Activated T-cell treated with anti-CD3 and anti-CD28 coated beads for 48 hours (primary cell): ENCODE measurements around the gene DYRK1A.

Experiments
- DNase-seq: peaks from one replicate; pipeline ENCODE4 v3.0.0-alpha.2; 2020; ENCODE audit warnings: low read depth

Gene DYRK1A

DNA sequence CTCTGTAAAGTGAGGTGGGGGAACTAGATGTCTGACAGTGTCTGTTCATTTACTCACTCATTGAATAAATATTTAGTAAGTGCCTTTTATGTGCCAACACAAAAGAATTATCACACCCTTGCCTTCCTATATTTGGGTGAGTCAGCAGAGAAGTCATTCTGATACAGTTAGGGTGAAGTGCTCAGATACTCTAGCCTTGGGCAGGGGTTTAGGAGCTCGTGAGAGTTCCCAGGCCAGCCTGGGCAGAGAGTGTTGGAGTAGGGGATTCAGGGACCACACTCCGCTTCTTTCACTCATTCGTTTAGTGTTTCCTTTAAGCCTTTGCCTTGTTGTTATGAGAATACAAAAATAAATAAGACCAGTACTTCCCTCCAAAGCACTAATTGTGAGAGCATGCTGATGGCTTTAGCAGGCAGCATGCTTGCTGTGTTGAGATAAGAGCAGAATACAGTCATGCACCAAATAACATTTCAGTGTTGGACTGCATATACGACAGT is 83.9 kb downstream of the DYRK1A start:
- DNase-seq = no peak

DNA sequence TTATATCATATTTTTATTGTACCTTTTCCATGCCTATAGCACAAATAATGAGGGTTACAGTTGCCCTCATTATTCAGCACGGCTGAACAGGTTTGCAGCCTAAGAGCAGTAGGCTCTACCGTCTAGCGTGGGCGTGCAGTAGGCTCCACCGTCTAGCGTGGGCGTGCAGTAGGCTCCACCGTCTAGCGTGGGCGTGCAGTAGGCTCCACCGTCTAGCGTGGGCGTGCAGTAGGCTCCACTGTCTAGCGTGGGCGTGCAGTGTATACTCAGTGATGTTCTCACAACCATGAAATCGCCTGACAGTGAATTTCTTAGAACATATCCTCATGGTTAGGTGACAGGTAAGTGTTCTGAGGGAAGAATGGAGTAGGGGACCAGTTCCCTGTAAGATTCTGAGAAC is 84.9 kb downstream of the DYRK1A start:
- DNase-seq = no peak

DNA sequence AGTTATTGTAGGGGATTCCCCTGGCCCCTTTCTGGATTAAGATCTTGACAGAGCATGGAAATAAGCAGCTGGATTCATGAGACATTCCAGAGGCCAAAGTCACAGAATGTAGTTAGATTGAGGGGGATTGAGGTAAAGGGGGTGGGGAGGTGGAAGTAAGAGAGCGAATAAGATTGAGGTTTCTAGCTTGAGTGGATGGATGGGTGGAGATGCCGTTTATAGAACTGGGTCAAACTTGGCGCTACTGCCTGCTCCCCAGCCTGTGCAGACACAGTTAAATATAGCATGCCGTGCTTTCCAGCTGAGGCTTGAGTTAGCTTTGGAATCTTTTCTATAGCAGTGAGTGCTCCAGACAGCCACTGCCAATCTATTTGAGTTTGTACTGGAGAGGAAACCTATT is 85.7 kb downstream of the DYRK1A start:
- no peak for DNase-seq

DNA sequence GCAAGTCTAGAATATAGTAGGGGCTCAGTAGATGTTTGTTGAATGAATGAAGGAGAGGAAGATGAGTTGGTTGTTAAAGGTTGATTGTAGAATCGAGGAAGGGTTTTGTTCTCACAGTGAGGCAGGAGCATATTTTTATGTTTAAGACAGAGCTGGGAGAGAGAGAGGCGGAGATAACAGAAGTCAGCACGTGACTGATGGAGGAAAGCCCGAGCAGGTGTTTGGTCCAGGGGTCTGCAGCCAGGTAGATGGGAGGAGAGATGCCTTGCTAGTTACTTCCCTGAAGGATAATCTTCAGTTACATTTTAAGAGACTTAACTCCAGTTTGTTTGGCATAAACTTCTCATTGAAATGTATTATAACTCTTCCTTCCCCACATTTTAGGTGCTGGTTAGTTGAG is 86.8 kb downstream of the DYRK1A start:
- no peak for DNase-seq

DNA sequence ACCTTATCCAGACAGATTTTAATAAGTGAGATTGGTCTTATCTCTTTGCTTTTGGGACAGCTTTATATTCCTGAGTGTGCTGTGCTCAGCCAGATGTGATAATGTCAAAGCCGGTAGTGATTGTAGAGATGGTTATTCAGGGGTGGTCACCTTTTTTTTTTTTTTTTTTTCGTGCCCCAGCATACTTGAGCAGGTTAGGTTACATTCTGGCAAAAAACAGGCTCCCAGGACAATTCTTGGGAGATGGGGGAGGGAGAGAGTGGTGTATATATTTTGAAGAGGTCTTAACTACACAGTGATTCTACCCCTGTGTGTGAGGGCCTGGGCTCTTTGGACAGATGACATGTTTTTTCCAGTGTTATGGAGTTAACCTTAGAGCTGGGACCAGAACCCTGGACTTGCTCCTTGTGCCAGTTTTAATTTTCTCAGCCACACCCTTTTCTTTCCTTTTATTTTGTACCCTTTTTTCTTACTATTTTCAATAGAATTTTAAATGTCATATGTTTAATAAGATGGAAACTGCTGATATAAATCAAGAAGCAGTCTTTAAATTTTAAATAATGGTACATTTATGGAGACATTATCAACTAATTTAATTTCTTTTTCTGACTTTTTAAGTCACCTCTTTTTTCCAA is 88.4 kb downstream of the DYRK1A start:
- DNase-seq = no peak

DNA sequence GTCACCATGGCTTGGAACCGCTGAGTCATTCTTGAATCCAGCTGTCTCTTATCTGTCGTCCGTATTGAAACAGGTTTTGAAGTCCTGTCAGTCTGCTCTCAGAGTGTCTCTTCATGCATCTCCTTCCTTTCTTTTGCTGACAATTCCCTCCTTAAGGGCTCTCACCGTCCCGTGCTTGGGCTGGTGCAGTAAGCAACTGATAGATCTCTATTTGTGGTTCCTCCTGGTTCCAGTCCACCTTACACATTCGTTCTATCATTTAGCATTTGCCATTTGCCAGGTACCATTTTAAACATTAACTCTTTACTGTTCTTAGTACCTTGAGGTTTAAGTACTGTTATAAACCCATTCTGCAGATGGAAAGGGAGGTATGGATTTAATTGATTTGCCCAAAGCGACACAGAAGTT is 88.9 kb downstream of the DYRK1A start:
- DNase-seq = no peak

DNA sequence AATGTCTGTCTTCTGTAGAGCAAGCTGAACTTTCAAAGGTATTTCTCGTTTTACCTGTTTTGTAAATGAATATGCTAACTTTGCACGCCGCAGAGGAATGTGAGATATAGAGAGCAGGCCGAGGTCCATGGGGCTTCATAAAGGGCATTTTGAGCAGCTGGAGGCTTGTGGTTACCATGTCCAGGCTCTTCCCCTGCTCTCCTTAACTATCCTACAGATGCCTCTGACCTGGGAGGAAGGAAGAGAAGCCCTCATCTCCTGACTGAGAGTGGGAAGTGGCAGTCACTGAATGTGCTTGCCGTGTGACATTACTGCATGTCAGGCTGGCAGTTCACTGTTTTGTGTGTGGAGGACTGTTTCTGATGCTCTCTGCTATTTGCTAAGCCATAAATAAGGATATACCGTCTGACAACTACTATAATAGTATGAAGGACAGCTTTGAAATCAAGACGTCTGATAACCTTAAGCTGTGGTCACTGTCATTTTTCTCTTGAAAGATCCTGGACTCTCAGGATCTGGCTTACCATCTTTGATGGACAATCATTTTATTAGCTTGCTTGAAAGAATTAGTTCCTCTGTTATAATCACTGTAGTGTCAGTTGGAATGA is 92.2 kb downstream of the DYRK1A start:
- DNase-seq = no peak

DNA sequence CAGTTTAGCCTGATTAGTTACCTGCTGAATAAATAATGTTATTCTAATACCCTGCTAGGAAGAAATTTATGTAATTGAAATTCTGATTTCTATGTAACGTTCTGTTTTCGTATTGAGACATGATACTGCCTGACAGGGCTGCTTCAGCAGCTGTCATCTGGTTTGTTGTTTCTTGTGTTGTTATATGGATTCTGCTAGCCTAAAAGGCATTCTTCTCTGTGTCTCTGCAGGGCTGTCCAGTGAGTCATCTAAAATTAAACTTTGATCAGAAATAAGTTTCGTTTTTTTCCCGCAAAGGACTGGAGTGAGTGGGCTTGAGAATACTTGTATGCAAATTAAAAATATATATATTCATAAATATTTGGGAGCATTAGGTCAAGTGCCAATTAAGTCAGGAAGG is 93.0 kb downstream of the DYRK1A start:
- DNase-seq = no peak

DNA sequence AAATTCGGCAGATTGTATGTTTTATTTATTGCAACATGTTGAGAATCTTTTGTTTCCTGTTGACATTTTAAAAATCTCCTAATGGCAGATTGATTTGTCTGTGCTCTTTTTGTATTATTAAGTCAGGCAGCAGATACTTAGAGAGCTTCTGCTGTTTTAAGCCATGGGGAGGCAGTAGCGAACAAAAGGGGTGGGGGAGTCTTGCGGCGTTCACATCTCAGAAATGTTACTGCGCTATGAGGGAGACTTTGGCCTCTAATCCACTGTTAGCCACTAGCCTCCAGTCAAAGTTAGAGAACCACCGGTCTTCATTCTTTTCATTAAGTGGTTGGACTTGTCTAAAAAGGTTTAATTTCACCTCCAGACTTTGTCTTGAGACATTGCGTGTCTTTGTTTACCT is 93.6 kb downstream of the DYRK1A start:
- no peak for DNase-seq

DNA sequence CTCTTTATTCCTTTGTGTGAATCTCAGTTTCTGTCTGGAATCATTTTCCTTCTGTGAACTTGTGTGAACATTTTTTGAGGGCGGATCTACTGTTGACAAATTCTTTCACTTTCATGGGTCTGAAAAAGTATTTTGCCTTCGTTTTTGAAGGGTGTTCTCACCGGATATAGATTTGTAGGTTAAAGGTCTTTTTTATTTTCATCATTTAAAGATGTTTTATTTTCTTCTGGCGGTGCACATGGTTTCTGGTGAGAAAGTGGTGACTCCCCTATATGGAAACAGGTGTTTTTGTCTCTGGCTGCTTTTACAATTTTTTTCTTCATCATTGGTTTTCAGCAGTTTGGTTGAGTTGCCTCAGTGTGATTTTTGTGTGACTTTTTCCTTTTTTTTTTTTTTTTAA is 94.9 kb downstream of the DYRK1A start:
- no peak for DNase-seq

DNA sequence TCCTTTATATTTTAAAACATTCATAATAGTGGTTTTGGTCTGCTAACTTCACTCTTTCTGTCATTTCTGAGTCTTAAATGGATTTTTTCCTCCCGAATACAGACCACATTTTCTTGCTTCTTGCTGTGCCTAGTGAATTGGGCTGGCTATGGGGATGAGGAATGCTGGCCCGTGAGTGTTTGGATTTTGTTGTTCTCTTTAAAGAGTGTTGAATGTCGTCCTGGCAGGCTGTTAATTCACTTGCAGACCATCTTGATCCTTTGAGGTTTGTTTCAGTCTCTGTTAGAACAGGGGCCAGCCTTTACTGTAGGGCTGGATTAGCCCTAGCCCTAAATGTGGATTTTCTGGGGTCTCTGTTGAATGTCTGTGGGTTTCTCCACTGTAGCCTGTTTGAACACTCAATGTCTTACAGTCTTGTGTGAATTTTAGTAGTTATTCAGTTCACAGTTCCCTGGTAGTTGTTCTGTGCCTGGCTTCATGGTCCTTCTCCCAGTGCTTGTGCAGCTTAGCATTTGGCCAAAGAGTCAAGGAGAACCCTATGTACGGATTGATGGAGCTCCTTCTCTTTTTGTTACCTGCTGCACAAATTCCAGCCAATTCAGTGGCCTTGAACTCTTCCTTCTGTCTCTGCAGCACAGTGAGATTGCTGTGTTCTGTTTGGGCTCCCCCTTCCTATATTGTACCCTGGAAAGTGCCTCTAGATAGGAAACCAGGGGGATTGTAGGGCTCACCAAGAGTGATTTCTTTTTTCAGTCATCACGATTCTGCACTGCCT is 95.7 kb downstream of the DYRK1A start:
- DNase-seq = no peak

DNA sequence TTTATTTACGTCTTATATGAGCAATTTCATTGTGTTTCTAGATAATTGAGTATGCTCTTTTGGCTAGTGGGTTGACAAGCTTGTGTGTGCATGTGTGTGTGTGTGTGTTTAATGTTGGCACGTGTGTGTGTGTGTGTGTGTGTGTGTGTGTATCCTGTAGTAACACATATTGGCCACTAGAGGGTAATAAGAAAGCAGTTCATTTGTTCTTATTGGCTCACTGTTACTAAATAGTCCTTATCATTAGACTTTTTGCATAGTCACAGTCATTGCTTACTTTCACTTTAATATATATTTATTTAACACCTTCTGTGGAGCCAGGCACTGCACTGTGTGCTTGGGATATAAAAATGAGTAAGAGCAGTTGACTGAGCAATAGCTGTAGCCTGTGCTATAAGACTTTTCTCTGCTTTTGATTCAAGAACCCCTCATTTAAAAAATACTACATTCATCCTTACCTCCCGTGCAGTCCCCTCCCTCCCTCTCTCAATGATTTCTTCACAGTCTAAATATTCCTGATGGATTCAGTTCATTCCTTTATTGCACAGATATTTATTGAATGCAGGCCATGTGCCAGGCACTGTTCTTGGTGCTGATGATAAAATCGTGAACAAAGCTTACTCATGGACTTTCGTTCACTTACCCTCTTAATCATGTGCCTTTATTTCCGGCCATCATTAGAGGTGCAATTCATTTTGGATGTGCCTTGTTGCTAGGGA is 96.7 kb downstream of the DYRK1A start:
- no peak for DNase-seq

DNA sequence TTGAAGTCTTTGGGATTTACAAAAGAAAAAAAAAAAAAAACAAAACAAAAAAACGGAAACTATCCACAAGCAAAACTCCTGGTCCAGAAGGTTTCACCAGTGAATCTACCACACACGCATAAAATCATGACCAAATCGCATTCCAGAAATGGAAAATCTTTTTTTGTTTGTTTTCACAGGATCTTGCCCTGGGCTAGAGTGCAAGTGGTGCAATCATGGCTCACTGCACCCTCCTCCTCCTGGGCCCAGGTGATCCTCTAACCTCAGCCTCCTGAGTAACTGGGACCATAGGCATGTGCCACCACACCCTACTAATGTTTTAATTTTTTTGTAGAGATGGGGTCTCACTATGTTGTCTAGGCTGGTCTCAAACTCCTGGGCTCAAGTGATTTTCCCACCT is 100.5 kb downstream of the DYRK1A start:
- no peak for DNase-seq

DNA sequence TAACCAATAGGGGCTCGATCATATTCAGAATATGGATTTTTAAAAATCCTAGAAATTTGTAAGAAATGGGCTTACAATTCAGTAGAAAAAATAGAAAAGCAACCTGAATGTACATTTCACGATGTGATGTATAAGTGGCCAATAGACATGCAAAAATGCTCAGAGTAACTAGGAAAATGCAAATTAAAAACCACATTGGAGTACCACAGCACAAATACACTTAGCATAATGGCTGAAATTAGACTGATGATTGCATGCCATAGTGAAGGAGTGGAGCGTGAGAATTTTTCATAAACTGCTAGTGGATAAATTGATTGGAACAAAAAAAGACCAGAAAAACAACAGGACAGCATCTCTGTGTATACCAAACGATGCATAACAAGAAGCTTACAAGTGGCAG is 102.3 kb downstream of the DYRK1A start:
- DNase-seq = no peak

DNA sequence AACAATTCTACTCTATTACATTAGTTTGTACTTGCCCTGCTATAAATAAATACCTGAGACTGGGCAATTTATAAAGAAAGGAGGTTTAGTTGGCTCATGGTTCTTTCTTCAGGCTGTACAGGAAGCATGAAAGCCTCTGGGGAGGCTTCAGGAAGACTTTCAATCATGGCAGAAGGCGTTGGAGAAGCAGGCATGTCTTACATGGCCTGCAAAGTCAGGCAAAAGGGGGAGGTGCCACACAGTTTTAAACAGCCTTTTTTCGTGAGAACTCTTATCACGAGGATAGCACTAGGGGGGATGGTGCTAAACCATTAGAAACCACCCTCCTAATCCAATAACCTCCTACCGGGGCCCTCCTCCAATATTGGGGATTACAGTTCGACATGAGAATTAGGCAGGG is 102.9 kb downstream of the DYRK1A start:
- DNase-seq = no peak

DNA sequence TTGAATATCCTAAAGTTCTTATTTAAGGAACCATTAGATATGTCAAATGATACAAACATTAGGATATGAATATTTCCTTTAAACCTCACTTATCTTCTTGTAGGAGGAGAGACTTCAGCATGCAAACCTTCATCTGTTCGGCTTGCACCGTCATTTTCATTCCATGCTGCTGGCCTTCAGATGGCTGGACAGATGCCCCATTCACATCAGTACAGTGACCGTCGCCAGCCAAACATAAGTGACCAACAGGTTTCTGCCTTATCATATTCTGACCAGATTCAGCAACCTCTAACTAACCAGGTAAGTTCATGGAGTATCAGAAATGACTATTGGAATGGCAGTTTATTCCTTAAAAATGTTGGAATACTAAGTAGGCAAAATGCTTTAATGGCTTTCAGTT is 106.0 kb downstream of the DYRK1A start:
- DNase-seq = no peak

DNA sequence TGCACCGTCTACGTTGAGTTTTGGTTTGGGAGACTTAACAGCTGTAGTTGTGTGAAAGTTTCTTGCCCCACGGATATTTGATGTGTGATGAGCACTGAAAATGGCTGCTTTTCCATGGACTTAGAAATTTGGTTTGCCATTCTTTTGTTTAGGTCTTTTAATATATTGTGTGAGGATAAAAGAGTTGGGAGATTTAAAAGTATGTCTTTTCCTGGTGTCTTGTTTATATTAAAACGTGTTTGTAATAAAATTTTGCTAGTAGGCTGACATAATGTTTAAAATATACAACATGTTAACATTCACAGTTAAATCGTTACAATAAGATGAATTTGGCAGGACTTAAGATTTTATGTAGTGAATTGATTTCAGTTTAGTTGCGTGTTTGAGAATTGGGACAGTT is 106.9 kb downstream of the DYRK1A start:
- DNase-seq = no peak

DNA sequence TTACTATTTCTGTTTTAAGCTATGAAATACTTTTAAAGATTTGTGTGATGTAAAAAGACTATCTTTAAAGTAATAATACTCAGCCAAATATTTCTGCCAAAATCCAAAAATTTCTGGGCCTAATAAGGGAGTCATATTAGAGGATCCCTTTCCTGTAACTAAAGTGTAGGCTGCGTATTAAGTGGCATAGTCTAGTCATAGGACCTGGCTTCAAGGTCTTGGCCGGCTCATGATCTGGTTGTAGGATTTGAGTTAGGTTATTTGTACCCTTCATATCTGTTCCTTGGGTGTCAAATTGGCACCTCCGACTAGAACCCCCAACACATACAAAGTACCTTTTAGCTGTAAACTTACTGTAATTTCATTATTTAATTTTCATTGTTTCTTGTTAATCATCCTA is 107.8 kb downstream of the DYRK1A start:
- DNase-seq = no peak

DNA sequence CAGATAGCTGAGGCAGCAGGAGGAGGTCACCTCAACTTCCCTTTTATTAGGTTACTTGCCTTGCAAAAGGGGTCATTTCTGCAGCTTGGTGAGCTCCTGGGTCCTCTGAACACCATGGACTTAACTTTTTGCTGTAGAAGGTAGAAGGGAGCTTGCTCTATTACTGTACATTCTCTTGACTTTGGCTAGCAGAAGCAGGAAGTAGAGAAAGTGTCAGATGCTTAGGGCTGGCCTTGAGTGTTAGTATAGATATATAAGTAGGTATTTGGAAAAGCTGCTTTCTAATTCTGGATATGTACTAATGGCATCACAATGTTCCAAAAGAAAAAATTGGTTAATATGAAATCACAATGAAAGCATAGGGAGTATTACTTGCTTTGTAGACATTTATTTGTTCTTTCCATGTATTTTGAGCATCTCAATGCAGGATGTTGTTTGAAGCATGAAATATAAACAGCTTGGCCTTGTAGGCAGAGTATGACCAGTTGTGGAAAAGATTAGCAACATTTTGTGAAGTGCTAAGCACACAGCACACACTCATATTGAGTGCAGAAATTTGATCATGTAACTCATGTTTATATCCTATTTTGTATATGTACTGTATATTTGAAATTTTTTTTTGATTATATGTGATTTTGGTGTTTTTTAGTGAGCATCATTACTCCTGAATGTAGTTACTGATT is 108.8 kb downstream of the DYRK1A start:
- no peak for DNase-seq

DNA sequence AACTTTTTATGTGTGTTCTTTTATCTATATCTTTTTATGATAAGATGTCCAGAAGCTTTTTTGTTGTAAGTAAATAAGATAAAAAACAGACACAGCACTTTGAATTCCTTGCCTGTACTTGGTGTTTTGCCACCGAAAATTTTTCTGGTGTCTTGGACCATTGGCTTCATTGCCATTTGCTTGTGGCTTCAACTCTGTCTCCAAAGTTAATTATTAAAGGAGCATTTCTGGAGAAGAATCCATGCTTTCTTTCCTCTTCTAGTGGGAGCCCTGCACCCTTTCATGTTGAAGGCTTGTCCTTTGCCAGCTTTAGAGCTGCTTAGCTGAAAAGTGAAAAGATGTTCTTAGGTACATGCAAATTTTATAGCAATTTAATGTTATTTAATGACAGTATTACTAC is 112.2 kb downstream of the DYRK1A start:
- no peak for DNase-seq

DNA sequence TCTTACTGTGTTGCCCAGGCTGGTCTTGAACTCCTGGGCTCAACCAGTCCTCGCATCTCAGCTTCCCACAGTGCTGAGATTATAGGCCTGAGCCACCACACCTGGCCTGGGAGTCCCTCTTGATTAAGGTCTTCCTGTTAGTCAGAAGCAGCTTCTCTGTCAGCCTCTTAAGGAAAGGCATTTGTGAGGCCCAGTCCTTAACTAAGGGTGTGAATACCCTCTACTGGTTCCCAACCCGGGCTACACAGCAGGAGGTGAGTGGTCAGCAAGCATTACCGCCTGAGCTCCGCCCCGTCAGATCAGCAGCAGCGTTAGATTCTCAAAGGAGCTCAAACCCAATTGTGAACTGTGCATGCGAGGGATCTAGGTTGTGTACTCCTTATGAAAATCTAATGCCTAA is 117.2 kb downstream of the DYRK1A start:
- no peak for DNase-seq
